HG02884 (cell line): ENCODE results near the gene IMMP1L.
"Not testable (repeated sequence)": the region's sequence is repeated elsewhere in the genome, so short reads cannot be mapped to it uniquely, and the experiment has no call there.

ENCODE experiments used
- ATAC-seq: cut with Tn5 transposase; IDR thresholded peaks from one replicate; pipeline ENCODE4 v1.9.1; 2021; ENCODE audit warnings: mild to moderate bottlenecking, moderate library complexity; ENCODE audit not compliant: unreplicated experiment

Gene IMMP1L, protein sequence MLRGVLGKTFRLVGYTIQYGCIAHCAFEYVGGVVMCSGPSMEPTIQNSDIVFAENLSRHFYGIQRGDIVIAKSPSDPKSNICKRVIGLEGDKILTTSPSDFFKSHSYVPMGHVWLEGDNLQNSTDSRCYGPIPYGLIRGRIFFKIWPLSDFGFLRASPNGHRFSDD

DNA sequence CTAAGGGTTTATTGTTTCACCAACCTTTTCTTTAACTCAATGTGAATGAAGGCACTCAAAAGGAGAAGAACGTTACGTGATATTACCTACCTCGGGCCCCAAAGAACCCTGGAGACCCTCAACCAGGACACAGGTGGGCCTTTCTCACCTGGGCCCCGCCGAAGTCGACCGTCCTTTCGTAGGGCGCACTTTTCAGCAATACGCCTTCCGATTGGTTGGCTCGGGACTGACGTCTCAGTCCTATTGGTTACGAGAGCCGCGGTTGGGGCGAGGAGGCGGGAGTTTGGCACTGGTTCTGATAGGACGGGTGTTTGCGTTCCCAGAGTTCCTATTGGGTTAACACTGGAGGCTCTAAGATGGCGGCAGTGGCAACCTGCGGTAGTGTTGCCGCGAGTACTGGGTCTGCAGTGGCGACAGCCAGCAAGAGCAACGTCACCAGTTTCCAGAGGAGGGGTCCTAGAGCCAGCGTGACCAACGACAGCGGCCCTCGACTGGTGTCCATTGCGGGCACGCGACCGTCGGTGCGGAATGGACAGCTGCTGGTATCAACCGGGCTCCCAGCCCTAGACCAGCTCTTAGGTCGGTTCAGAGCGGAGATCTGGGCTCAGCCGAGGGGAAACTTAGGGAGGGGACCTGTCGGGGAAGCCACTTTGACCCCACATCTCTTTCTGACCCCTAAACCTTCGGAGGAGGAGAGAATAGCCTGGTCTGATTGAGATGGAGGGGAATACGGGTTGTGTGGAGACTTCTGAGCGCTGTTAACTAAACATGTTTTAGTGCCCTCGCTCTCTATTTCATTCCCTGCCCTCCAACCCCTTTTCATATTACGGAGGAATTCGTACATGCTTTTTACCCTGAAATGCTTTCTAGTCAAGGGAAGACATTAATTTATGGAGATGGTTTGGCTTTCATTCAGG is at the start of gene IMMP1L, which contains the start of gene ELP4:
Gene IMMP1L (minus strand): TSS at position 194 of the 917 bp plus-strand sequence. CDS start 46,346 bp downstream, outside the sequence.
Gene ELP4 (plus strand): TSS at position 339 of the 917 bp plus-strand sequence. CDS start 18 bp downstream, at position 357.
- peak; percentile 100 for ATAC-seq

DNA sequence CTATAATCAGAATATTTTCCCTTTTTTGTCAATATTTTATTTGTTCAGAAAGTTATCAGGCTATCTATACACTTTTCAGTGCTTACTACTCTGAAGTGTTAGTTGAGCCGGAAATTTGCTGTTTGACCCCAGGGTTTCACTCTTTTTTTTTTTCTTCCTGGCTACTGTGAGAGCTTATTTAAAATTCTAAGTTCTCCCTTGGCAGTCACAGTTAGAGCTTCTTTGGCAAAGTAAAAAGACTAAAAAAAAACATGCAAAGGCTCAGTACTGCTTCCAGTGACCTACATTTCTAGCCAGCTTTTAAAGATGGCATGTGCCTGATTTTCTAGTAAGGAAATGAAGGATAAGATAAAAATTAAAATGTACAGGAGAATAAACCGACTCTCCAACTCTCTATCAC is 48.6 kb upstream of the IMMP1L start:
- no peak for ATAC-seq

DNA sequence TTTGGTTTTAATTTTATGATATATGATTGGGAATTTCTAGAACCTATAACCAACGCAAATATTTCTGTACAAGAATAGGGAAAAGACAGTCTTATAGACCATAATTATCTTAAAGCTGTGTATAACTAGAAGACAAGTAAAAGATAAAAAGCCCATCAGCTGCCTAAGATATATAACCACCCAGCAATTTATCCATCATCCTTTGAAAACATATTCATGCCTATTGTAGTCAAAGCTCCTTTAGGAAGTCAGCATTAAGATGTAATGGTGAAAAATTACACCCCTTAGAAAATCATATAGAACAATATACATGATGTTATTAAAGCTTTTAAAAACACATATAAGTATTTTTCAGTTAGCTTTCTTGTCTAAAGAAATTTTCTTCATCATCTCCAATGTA is 46.5 kb upstream of the IMMP1L start:
- no peak for ATAC-seq

DNA sequence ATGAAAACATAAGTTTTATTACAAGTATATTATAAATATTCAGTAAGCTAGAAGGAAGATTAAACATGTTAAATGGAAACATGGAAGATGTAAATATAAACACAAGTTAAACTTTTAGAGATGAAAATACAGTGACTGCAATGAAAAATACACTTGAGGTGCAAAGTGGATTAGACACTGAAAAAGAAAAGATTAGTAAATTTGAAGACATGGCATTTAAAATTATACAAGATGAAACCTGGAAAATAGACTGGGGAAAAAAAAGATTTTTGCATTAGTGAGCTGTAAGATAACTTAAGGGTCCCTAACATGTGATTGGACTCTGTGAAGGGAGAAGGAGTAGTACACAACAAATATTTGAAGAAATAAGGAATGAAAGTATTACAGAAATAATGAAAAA is 33.4 kb upstream of the IMMP1L start:
- no peak for ATAC-seq

DNA sequence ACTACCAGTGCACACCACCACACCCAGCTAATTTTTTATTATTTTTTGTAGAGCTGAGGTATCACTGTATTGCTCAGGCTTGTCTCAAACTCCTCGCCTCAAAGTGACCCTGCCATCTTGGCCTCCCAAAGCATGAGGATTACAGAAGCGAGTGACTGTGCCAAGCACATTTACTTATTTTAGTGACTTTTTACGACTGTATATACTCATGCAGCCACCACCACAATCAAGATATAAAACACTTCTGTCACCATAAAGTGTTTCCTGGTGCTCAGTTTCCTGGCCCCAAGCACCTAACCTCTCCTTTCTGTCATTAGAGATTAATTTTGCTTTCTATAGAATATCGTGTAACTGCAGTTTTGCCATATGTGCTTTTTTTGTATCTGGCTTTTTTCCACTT is 26.1 kb upstream of the IMMP1L start:
- no peak for ATAC-seq

DNA sequence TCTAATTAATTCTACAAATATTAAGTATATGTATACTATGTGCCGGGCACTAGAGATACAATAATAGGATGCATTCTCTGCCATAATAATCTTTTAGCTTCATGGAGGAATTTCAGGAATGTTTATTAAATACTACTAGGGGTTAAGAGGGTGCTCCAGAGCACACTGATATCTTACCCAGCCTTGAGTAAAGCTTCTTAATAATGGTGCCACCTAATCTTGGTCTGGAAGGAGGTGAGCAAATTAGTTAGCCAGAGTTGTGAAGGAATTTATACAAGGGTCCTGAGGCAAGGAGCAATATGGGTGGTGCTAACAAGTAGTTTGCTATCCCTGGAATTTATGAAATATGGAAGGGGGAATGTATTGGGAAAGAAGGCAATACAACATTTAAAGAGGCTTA is 21.9 kb upstream of the IMMP1L start:
- no peak for ATAC-seq

DNA sequence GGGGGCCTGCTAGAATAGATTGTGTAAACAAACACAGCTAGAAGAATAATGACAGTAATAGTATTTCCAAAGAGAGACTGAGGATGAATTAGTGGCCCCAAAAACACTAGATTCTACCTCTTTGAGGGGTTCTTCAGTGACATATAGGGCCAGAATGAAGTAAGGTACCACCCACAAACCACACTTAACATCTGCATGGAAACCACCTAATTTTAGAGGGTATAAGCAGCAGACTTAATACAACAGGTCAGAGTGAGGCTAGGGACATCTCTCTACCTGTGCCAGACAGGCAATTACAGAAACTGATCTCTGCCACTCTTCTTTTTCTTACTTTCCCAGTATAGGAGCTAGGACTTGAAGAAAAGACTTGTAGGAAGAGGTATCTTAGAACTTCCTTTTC is 20.3 kb upstream of the IMMP1L start:
- ATAC-seq, result no peak

DNA sequence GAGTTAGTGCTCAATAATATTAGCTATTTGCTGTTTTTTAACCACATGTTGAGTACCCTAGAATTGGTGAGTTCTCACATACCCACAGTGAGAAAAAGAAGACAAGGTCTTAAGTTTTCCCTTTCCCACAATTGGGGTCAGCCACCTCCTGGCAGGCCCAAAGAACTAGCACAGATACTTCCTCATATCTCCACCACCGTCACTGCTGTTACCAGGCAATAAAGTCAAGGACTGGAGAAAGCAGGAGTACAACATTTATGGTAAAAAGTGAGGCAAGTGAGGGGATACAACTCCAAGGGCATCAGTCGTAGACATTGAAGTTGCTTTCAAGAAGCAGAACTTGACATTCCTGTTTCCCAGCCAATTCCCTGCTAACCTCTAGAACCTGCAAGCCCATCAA is 19.8 kb upstream of the IMMP1L start:
- ATAC-seq, result no peak

DNA sequence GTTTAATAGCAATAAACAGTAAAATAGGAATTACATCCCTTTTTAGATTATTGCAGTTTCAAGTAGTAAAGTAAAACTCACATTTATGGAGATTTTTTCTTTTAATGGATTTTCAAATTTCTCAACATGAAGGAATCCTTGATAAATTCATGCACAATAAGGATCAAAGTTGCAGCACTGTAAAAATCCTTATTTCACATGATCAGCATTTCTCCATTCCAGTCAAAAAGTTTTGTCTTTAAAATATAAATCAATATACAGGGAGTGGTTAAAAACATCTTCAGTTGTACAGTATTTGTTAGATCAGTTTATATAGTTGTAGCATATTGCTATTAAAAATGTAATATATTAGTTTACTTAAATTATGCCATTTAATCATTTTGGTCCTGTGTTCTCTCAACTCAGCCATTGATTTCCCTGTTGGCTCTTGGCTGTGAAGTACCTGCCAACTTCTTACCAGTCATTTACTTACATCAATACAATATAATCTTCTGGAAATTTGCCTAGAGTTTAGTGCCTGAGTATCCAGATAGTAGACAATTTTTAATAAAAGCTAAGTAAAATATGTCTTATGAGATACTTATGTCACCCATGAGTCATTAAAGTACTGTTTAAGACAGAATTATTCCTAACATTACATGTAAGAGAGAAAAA is 12.2 kb upstream of the IMMP1L start:
- ATAC-seq, result no peak

DNA sequence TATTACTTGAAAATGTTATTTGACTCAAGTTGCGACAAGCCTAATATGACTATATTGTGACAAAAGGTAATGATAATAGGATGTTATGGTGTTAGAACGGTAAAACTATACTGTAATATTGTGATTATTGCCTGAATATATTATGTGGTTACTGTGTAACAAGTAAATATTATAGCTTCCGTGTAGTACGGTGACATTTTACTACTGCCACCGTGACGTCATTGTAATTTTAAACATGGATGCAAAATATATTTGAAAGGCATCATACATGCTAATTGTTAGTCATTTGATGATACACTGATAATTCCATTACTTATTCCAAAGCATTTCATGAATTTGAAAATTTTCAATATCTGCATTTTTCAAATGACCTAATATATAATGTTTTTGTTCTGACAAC is 2.7 kb upstream of the IMMP1L start:
- ATAC-seq, result no peak

DNA sequence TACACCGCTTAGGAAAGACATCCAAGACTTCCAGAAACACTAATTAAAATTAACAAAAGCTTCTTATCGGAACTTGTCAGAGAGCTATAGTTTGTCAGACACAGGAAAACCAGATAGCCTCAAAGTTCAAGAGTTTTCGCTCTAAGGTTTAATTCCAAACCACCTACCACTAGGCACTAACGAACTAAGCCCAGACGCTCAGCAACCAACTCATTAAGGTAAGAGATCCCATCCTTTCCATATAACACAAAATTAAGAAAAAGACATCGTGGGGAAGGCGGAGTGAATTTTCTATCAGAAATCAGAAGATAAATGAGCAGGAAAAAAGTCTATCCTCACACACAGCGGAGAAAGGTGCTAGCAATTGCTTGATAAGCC is 382 bp downstream of the IMMP1L start:
- peak; percentile 5 for ATAC-seq

DNA sequence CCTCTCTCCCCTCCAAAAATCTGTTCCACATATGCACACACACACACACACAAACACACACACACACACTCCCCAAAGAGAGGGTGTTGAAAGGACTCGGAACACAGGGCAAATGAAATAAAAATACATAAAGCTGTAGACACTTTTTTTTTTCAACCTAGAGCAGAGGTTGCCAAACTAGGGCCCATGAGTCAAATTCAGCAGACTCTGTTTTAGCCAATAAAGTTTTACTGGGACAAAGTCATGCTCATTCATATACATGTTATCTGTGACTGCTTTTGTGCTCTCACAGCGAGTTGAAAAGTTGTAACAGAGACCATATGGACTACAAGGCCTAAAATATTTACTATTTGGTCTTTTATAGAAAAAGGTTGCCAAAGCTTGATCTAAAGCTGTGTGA is 8.9 kb downstream of the IMMP1L start:
- no peak for ATAC-seq

DNA sequence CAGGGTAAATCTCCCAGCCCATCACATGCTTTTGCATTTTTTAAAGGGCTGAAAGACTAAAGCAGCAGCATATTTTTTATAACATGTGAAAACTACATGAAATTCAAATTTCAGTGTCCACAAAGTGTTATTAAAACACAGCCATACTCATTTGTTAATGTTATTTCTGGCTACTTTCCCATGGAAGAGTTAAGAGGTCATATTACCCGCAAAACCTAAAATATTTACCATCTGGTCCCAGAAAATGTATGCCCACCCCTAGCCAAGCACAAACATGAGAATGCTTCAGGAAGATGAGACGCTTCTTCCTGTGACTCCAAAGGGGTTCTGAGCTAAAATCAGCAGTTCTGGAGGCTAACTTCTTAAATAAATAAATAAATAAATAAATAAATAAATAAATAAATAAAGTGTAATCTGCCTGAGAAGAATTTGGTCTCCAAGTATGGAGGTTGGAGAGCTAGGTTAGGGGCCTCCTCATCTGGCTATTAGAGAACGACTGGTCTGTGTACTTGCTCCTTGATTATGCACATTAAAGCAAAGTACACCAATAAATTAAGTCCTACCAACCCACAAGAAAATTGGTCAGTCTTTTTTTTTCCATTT is 9.7 kb downstream of the IMMP1L start:
- ATAC-seq, result no peak

DNA sequence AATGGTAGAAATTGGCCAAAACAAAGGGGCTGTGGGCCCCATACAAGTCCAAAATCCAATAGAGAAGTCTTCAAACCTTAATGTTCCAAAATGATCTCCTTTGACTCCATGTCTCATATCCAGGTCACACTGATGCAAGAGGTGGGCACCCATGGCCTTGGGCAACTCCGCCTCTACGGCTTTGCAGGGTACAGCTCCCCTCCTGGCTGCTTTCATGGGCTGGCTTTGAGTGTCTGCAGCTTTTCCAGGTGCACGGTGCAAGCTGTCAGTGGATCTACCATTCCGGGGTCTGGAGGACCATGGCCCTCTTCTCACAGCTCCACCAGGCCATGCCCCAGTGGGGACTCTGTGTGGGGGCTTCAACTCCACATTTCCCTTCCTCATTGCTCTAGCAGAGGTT is 15.7 kb downstream of the IMMP1L start:
- not testable (repeated sequence) for ATAC-seq

DNA sequence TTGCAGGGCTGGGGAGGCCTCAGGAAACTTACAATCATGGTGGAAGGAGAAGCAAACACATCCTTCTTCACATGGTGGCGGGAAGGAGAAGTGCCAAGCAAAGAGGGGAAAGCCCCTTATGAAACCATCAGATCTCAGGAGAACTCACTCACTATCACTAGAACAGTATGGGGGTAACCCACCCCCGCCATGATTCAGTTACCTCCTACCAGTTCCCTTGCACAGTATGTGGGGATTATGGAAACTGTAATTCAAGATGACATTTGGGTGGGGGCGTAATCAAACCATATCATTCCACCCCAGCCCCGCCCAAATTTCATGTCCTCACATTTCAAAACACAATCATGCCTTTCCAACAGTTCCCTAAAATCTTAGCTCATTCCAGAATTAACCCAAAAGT is 16.2 kb downstream of the IMMP1L start:
- no peak for ATAC-seq

DNA sequence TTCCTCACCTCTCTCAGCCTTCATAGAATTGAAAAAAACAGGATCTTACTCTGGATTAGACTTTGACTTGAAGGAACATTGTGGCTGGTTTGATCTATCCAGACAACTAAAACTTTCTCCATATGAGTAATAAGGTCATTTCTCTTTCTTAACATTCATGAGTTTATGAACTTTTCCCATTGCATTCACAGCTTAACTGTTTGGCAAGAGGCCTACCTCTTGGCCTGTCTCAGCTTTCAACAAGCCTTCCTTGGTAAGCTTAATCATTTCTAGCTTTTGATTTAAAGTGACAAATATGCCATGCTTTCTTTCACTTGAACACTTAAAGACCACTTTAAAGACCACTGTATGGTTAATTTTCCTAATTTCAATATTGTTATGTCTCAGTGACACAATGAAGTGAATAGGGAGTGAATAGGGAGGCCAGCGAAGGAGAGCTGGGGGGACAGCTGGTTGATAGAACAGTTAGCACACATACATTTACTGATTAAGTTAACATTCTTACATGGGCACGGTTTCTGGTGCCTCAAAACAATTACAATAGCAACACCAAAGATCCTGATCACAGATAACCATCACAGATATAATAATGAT is 17.0 kb downstream of the IMMP1L start:
- no peak for ATAC-seq

DNA sequence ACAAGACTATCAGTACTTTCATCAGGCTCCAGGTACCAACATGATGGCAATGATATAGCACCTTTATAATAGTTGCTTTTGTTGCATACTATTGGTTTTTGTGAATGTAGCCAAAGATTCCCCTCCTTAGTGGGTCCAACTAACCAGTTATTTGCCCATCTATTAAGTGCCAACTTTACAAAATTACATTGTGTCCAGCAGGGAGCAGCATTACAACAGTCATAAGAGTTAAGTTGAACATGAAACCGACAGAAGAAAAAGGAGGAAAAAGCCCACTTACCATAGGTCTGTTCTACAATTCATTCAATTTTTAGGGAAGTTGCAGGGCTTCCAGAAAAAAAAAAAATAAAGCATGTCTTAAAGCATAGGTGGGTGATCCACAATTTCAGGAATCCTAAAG is 21.6 kb downstream of the IMMP1L start:
- ATAC-seq, result no peak

DNA sequence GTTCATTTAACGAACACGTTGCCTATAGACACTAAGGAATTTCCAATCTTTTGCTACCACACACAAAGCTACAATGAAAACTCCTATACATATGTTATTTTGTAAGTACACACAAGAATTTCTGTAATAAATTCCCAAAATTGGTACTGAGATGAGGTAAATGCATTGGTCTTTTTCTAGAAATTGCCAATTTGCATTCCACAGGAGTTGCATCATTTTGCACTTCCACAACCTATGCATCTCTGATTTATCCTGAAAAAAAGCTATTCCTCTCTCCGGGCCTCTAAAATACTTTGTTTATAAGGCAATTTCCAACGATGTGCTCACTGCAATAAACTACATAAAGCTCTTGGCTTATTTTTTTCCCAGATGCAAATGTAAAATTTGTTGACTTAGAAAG is 24.9 kb downstream of the IMMP1L start:
- no peak for ATAC-seq

DNA sequence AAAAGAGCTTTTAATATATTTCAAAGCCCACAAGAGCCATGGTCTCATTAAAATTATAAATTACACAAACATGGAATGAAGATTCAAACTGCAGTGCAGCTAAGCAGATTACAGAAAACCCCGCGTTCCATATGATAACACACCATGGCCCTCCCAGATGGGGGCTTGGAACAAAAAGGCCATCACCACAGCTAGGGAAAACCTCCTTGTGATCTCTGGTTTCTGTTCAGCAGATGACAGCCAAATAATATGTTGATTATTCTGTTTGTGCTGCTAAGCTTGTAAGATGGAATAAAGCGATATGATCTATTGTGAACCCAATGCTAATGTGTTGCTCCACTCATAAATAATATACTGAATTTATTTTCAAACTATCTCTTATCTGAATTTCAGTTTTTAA is 28.5 kb downstream of the IMMP1L start:
- ATAC-seq, result no peak

DNA sequence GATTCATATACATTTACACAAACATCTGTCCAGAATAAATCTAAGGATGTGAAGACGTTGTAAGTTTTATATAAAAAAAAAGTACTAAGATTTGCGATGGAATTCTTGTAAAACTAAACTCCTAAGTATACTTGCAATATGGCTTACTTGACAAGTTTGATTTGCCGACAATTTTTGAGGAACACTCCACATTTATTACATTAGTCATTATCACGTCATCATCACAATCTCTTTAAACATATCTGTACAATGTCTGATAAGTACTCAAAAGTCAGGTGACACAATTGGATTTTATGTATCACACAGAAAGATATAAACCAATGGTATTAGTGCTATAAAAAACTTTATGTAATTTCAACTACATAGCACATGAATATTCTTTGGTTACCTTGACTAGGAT is 30.4 kb downstream of the IMMP1L start:
- no peak for ATAC-seq

DNA sequence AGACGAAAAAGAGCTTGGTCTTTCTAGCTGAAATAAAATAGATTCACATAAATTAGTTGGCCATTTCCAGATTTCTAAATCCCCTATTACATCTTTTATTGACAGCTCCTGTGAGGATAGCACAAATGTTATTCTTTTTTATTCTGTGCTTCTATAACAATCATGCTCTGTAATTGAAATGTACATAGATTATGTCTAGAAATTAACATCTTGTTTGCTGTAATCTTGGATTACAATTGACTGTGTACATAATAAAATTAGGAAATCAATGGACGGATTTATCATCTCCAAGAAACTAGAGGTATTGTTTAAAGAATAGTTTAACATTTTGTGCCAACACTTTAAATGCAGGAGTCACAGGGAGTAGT is 31.2 kb downstream of the IMMP1L start:
- no peak for ATAC-seq
